ENCODE measurements around the gene RAPGEF2. TPM values are rescaled to one million over a fixed set of nuclear protein-coding genes. Genes with fewer than 3 reads are reported as not detected.
"Not testable (repeated sequence)": the region's sequence is repeated elsewhere in the genome, so short reads cannot be mapped to it uniquely, and the experiment has no call there.

RAPGEF2 gene
- polyA plus RNA-seq, 1 donor = 59.8 TPM

GRCh38 chr4:159281771-159282170 is 178.9 kb downstream of the RAPGEF2 start:
- DNase-seq = no peak

GRCh38 chr4:159282329-159282728 is 179.4 kb downstream of the RAPGEF2 start:
- DNase-seq = no peak

DNA sequence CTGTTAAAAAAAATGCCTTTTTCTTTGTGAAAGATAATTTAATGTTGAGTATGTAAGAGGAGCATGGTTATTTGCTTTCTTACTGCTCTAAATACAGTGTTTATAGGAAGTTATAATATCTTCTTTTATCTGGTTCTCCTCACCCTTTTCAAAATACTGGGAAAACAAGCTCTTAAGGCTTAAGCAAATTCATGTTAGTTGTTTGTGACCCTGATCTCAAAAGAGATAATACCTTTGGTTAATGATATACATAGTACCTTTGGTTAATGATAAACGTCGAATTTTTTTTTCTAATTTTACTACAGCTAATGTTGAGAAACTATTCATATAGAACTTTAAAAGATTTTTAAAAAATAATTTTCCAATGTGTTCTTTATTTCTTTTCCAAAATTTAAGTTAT is 180.1 kb downstream of the RAPGEF2 start:
- no peak for DNase-seq

GRCh38 chr4:159283696-159284095 is 180.8 kb downstream of the RAPGEF2 start:
- DNase-seq = no peak

- no peak for DNase-seq
These were observed 181.2 kb downstream of the RAPGEF2 start for GRCh38 chr4:159284113-159284512.

- DNase-seq = no peak
These were observed 181.9 kb downstream of the RAPGEF2 start for GRCh38 chr4:159284733-159285132.

- no peak for DNase-seq
These were observed 184.9 kb downstream of the RAPGEF2 start for GRCh38 chr4:159287767-159288166.

DNA sequence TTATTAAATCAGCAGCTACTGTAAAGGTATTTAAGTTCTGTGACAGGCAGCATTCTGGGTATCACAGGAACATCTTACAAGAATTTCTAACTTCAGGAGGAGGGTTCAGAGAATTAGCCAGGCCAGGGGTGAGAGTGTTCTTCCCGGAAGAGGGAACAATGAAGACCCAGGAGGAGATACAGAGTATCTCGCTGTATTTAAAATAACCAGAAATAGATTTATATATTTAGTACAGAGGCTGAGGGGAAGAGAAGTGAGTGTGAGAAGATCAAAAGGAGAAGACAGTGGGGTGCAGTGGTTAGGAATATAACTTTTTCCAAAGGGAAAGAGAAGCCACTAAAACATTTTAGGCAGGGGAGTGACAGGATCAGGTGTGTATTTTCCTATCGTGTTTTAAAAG is 186.8 kb downstream of the RAPGEF2 start:
- no peak for DNase-seq

DNA sequence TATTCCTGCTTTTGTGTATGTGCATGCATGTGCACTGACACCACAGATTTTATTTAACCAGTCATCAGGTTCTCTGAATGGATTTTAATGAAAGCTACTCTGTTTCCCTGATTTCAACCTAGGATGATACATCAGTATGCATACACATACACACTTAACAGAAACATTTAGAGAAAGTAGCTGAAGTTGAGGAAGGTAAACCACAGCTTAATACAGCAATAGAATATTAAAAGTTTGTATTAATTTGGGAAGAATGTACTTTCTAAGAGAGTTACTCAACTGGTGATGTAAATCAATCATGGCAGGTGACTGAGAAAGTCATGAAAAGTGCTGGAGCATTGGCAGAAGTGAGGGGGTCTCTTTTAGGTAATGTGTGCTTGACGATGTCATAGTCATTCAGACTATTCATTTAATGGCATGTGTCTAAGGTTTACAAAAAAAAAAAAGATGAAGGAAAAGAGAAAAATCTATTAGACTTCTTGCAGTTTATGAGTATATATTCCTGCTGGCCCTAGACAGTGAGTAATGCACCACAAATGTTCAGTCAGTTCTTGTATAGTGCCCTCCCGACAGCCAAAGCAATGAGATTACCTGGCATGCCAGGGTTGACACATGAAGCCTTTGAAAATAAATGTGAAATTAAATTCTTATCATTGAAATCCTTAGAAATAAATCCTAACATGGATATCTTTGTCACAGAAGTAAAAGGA is 187.6 kb downstream of the RAPGEF2 start:
- no peak for DNase-seq

GRCh38 chr4:159291176-159291575 is 188.3 kb downstream of the RAPGEF2 start:
- DNase-seq = no peak

GRCh38 chr4:159292137-159292896 is 189.4 kb downstream of the RAPGEF2 start:
- DNase-seq = no peak

DNA sequence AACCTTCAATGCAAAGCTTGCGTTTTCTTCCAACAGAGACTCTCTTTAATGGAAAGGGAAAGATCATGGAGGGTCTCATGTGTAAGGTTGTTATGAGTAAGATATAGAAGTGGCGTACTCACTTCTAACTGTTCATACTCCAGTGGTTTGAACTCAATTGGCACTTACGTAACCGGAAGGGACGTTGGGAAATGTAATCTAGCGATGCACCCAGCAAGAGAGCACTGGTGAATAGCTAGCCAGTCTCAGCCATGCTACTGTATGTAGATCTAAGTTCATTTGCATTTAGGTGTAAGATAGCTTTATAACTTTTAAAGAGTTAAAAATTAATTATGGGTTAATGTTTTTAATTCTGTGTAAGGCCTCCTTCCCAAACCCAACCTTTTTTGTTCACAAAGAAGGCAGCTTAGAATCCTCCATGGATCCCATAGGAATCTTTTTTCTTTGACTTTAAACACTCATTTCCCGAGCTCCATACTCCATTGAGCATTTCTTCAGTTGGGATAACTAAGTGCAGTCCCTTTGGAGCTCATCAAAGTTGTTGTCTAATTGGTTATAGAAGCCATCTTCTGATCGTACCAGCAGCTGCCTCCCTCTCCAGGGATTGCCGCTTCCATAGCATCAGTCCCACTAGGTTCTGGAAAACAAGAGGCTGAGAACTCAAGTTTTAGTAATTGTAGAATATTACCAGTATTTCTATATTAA is 191.1 kb downstream of the RAPGEF2 start:
- DNase-seq = no peak

DNA sequence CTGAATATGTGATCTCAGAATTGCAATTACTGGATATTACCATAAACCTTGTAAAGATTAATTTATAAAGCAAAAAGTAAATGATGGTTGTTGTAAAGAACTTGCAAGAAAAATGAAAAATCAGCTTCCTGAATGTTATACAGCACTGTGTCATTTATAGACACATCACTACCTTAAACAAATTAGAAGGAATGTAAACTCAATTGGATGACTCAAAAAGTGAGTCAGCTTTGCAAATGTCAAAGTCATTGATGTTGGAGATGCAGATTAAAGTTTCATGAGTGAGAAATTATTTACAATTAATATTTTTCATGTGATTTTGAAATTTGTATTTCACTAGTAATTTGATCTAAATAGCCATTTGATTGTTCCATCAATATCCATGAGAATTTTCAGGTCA is 193.2 kb downstream of the RAPGEF2 start:
- no peak for DNase-seq

GRCh38 chr4:159297091-159297490 is 194.2 kb downstream of the RAPGEF2 start:
- no peak for DNase-seq

GRCh38 chr4:159298502-159298901 is 195.6 kb downstream of the RAPGEF2 start:
- no peak for DNase-seq

DNA sequence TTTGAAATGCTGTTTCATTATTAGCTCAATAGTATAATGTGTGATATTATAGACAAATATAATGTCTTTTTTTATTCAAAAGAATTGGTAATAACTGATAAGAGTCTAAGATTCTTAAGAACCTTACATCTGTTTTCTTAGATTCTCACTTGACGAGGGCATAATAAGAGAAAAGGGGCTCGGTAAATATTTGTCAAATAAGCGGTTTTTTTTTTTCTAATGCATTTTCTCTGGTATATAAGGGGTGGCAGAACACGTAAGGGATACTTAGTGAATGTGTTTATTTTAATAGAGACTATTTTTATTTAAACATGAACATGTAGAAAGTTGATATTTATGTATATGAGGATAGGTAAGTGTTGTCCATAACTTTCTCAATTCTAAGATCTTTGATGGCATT is 200.6 kb downstream of the RAPGEF2 start:
- DNase-seq = no peak

DNA sequence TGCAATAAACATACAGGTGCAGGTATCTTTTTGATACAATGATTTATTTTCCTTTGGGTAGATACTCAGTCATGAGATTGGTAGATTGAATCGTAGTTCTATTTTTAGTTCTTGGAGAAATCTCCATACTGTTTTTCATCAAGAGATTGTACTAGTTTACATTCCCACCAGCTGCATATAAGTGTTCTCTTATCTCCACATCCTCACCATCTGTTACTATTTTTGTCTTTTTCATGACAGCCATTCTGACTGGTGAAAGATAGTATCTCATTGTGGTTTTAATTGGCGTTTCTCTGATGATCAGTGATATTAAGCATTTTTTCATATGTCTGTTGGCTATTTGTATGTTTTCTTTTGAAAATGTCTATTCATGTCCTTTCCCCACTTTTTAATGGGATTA is 202.2 kb downstream of the RAPGEF2 start:
- no peak for DNase-seq

DNA sequence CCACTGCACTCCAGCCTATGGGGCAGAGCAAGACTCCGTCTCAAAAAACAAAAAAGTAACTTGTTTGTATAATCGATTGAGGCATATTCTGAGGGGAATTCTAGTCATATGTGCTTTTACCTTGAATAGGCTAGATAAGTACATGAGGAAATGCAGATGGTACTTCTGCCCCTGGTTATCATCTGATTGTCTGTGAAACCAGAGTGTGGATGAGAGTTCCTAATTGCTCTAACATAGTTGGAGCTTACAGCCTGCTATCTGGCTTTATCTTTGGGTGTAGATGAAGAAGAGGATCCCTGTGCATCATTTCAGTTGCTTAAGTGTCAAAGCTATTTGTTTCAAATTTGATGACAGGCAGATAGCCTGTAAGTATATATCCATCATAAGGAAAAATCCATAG is 205.1 kb downstream of the RAPGEF2 start:
- no peak for DNase-seq

- DNase-seq = no peak
These were observed 205.9 kb downstream of the RAPGEF2 start for GRCh38 chr4:159308566-159309340.

DNA sequence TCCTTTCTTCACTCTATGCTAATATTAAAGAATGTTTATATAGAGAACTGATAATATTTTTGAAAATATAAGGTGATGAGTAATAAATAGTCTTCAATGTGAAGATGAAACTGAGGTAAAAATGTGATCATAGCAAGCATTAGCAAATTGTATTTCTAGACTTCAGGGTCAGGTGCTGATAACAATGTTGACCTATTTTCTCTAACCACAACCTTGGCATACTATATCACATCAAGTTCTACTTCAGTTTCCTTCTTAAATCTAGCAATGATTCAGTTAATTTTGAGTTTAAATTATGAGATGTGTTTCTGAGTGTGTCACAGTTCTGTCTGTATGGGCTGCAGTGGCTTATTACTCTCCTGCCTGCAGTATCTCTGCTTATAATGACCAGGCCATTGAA is 209.4 kb downstream of the RAPGEF2 start:
- no peak for DNase-seq

GRCh38 chr4:159315879-159316278 is 213.0 kb downstream of the RAPGEF2 start:
- not testable (repeated sequence) for DNase-seq

DNA sequence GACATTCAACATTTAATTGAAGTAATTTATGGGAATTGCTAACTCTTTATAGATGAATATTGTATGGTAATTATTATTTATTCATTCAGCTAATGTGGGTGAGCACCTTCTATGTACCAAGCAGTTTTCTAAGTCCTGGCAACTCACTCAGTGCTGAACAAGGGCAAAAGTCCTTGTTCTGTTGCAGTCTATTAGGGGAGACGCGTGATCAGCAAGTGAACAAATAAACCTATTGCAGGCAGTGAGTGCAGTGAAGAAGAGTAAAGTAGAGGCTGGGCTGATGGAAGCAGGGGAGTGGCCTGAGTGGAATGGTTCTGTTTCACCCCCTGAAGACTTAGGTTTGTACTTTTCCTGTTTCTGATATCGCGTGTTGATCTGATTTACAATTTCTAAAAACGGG is 214.3 kb downstream of the RAPGEF2 start:
- no peak for DNase-seq

Measured in left kidney (tissue), 2 donors.